ENCODE measurements around the gene SLC4A3.

The SLC4A3 gene

DNA sequence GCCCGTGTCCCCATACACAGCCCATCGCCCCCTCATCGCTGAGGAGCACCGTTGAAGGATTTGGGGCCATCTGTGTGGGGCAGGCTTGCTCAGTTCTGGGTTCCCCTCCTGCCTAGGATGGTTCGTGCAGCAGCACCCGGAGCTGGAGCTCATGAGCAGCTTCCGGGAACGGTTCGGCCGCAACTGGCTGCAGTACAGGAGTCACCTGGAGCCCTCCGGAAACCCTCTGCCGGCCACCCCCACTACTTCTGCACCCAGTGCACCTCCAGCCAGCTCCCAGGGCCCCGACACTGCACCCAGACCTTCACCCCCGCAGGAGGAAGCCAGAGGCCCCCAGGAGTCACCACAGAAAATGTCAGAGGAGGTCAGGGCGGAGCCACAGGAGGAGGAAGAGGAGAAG is 19.5 kb upstream of the SLC4A3 start:
- peaks cover 11% of the 10 kb centered on the region for H3K4me1 Mint-ChIP-seq
- no peak overlapping the region for H3K4me3 Mint-ChIP-seq
- no peak for ATAC-seq
- no peak for DNase-seq (ENCODE audit: low spot score in 2 of 2)
- H3K9me3 Mint-ChIP-seq = no peaks in the 10 kb centered on the region
- peaks cover 60% of the 10 kb centered on the region for H3K36me3 Mint-ChIP-seq
- no peak overlapping the region for H3K27ac Mint-ChIP-seq

DNA sequence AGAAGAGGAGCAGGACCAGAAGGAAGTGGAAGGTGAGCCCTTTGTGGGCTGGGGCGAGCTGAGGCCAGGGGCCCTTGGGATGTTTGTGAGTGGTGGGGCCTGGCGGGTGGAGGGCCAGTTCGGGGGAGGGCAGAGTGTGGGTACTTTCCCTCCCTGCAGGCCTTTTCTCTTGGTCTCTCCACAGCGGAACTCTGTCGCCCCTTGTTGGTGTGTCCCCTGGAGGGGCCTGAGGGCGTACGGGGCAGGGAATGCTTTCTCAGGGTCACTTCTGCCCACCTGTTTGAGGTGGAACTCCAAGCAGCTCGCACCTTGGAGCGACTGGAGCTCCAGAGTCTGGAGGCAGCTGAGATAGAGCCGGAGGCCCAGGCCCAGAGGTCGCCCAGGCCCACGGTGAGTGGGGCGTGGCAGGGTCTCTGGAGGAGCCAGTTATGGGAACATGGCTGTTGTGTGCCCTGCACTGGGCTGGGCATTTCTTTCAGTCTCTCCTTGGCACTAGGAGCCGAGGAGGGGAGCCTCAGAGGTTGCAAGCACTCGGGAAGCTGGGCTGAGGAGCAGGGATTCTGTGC is 18.9 kb upstream of the SLC4A3 start:
- no peak overlapping the region for H3K4me3 Mint-ChIP-seq
- no peak for DNase-seq (ENCODE audit: low spot score in 2 of 2)
- H3K36me3 Mint-ChIP-seq = peaks cover 55% of the 10 kb centered on the region
- ATAC-seq = no peak
- H3K9me3 Mint-ChIP-seq = no peaks in the 10 kb centered on the region
- peaks cover 11% of the 10 kb centered on the region for H3K4me1 Mint-ChIP-seq
- H3K27ac Mint-ChIP-seq = no peak overlapping the region

DNA sequence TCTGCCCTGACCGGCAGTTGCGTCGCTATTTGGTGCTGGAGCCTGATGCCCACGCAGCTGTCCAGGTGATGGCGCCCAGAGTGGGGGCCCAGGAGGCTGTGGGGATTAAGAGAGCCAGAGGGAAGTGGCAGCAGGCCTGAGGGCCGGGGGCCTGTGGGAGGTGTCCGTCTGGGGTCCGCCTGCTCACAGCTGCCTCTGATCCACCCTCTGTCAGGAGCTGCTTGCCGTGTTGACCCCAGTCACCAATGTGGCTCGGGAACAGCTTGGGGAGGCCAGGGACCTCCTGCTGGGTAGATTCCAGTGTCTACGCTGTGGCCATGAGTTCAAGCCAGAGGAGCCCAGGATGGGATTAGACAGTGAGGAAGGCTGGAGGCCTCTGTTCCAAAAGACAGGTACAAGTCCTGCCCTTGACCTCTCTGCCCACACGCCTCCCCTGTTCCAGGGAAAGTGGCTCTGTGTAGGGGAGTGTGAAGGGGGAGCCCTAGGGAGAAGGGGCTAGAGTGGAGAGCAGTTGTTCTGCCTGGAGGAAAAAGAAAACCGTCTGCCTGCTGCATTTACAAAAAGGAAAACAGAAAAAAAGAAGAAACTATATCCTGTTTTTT is 18.2 kb upstream of the SLC4A3 start:
- H3K4me3 Mint-ChIP-seq = no peak overlapping the region
- H3K4me1 Mint-ChIP-seq = peaks cover 11% of the 10 kb centered on the region
- no peaks in the 10 kb centered on the region for H3K9me3 Mint-ChIP-seq
- peaks cover 47% of the 10 kb centered on the region for H3K36me3 Mint-ChIP-seq
- ATAC-seq = no peak
- DNase-seq (ENCODE audit: low spot score in 2 of 2) = no peak
- H3K27ac Mint-ChIP-seq = no peak overlapping the region

DNA sequence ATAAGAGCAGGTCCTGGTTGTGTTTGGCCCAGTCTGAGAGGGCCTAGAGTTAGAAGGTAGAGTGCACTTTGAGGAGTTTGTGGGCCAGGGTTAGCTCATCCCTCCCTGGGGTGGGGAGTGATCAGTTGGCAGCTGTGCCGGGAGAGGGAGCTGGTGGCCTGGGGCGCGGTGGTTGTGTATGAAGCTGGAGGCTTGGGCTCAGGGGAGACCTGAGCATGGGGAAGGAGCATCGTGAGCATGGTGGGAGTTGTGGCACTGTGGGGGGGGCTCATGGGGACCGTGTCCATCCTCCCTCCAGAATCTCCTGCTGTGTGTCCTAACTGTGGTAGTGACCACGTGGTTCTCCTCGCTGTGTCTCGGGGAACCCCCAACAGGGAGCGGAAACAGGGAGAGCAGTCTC is 16.1 kb upstream of the SLC4A3 start:
- Mint-ChIP-seq H3K4me3 (no peak overlapping the region), H3K4me1 (peaks cover 11% of the 10 kb centered on the region), H3K9me3 (no peaks in the 10 kb centered on the region), H3K36me3 (peaks cover 34% of the 10 kb centered on the region), H3K27ac (no peak overlapping the region)
- DNase-seq (ENCODE audit: low spot score in 2 of 2) (no peak), ATAC-seq (no peak)

DNA sequence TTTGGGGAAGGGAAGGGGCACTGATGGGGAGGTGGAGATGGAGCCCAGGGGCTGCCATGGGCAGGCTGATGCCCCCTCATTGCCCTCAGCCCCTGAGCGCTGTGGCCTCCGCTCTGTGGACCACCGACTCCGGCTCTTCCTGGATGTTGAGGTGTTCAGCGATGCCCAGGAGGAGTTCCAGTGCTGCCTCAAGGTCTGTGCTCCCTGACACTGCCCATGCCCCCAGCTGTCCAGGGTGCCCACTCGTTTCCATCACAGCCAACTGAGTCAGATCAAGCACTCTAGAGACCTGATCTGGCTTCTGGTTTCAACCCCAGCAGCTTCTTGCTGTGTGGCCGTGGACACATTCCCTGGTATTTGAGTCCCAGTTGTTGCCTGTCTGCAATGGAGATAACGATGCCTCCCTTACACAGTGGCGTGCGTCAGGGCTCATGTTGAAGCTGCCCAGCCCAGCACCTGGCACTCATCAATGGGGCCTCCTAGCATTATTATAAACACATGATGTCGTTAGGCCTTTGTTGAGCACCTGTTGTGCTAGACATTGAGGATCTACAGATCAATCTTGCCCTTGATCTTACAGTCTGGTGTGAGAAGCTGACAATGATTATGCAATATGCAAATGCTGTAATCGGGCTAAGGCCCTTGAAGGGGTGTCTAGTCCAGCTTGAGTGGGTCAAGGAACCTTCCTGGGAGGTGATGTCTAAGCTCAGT is 15.4 kb upstream of the SLC4A3 start:
- H3K4me3 Mint-ChIP-seq = no peak overlapping the region
- H3K27ac Mint-ChIP-seq = peak overlapping the region; percentile 87
- ATAC-seq = no peak
- peaks cover 11% of the 10 kb centered on the region for H3K4me1 Mint-ChIP-seq
- no peaks in the 10 kb centered on the region for H3K9me3 Mint-ChIP-seq
- no peak for DNase-seq (ENCODE audit: low spot score in 2 of 2)
- peaks cover 27% of the 10 kb centered on the region for H3K36me3 Mint-ChIP-seq

DNA sequence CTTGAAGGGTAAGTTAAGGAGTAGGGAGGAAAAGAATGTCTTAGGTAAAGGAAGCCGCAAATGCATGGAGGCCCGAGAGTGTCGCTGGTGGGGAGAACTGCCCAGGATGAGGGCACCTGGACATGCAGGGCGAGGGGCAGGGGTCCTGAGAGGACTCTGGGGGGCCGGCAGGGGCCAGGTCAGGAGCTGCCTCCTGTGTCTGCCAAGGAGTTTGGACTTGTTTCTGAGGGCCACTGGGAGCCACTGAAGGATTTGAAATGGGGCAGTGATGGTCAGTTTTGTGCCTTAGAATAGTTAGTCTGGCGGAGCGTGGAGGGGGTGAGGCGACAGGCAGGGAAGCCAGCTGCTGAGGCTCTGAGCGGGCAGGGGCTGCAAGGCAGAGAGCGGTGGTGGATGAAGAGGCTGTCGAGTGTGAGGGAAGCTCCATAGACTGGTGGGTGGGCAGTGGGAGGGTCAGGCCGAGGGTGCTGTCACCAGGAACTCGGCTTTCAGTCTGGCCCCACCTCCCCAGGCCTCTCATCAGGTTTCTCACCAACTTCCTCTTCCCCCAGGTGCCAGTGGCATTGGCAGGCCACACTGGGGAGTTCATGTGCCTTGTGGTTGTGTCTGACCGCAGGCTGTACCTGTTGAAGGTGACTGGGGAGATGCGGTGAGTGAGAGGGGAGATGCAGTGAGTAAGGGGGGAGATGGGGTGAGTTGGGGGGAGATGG is 14.7 kb upstream of the SLC4A3 start:
- Mint-ChIP-seq H3K9me3 (no peaks in the 10 kb centered on the region), H3K4me3 (no peak overlapping the region), H3K4me1 (peaks cover 11% of the 10 kb centered on the region), H3K36me3 (peaks cover 22% of the 10 kb centered on the region), H3K27ac (peak overlapping the region; percentile 87)
- ATAC-seq = no peak
- no peak for DNase-seq (ENCODE audit: low spot score in 2 of 2)

DNA sequence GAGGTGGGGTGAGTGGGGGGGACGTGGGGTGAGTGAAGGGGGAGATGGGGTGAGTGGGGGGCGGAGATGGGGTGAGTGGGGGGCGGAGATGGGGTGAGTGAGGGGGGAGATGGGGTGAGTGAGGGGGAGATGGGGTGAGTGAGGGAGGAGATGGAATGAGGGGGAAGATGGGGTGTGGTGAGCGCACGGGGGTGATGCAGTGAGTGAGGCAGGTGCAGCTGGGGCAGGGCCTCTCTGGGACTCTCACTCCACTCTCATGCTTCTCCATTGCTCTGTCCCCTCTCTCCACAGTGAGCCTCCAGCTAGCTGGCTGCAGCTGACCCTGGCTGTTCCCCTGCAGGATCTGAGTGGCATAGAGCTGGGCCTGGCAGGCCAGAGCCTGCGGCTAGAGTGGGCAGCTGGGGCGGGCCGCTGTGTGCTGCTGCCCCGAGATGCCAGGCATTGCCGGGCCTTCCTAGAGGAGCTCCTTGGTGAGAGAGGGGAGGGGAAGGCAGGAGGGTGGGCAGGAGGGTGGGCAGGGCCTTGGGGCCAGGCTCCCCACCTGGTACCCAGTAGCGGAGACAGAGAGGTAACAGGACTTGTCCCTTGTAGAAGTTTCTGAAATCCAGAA is 13.9 kb upstream of the SLC4A3 start:
- Mint-ChIP-seq H3K27ac (no peak overlapping the region), H3K4me1 (peaks cover 11% of the 10 kb centered on the region), H3K36me3 (peaks cover 22% of the 10 kb centered on the region), H3K4me3 (no peak overlapping the region), H3K9me3 (no peaks in the 10 kb centered on the region)
- DNase-seq (ENCODE audit: low spot score in 2 of 2) (no peak), ATAC-seq (no peak)

DNA sequence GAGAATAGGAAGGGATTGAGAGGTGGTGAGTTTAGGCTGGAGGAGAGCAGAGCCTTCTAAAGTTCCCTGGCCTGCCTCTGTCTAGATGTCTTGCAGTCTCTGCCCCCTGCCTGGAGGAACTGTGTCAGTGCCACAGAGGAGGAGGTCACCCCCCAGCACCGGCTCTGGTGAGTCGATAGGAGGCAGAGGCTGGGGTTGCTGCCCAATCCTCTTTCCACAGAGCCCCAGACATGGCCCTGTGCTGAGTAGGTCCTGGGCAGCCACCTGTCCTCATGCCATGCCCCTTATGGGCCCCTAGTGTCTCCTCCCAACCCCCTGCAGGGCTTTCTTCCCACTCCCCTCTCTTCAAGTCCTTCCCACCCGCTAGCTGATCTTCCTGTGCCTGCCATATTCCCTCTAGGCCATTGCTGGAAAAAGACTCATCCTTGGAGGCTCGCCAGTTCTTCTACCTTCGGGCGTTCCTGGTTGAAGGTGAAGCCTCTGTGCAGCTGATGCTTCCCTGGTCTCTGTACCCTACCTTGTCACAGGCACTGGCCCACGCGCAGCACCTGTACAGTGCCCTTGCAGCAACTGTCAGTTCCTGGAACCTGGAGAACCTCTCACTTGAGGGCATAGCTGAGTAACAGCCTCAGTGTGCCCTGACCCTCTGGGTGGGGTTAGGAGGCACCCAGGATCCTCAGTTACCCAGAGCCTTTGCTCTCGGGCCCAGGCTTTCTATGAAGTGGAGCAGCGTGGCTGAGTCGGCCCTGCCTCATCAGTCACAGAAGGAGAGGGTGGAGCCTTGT is 13.2 kb upstream of the SLC4A3 start:
- Mint-ChIP-seq H3K4me1 (peaks cover 11% of the 10 kb centered on the region), H3K36me3 (peaks cover 18% of the 10 kb centered on the region), H3K9me3 (no peaks in the 10 kb centered on the region), H3K27ac (no peak overlapping the region), H3K4me3 (no peak overlapping the region)
- DNase-seq (ENCODE audit: low spot score in 2 of 2) (no peak), ATAC-seq (no peak)

DNA sequence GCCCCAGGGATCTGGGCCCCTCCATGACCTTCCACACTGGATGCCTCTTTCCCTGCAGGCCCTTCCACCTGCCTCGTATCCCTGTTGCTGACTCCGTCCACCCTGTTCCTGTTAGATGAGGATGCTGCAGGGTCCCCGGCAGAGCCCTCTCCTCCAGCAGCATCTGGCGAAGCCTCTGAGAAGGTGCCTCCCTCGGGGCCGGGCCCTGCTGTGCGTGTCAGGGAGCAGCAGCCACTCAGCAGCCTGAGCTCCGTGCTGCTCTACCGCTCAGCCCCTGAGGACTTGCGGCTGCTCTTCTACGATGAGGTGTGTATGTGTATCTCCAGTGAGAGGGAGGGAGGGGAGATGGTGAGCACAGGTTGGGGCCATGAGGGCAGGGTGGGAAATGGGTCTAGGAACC is 12.4 kb upstream of the SLC4A3 start:
- Mint-ChIP-seq H3K4me3 (no peak overlapping the region), H3K9me3 (no peaks in the 10 kb centered on the region), H3K36me3 (peaks cover 10% of the 10 kb centered on the region), H3K27ac (no peak overlapping the region), H3K4me1 (peaks cover 11% of the 10 kb centered on the region)
- DNase-seq (ENCODE audit: low spot score in 2 of 2) (no peak), ATAC-seq (no peak)

DNA sequence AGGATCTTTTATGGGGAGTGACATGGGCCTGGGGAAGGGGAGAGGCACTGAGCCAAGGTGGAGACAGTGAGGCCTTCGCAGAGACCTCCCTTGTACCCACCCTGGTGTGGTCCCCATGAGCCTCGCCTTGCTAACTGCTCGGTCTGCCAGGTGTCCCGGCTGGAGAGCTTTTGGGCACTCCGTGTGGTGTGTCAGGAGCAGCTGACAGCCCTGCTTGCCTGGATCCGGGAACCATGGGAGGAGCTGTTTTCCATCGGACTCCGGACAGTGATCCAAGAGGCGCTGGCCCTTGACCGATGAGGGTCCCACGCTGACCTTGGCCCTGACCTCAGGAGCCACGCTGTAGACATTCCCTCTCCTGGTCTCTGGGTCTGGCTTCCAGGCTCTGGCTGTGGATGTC is 11.5 kb upstream of the SLC4A3 start:
- no peak for ATAC-seq
- no peak overlapping the region for H3K4me3 Mint-ChIP-seq
- peaks cover 2% of the 10 kb centered on the region for H3K36me3 Mint-ChIP-seq

DNA sequence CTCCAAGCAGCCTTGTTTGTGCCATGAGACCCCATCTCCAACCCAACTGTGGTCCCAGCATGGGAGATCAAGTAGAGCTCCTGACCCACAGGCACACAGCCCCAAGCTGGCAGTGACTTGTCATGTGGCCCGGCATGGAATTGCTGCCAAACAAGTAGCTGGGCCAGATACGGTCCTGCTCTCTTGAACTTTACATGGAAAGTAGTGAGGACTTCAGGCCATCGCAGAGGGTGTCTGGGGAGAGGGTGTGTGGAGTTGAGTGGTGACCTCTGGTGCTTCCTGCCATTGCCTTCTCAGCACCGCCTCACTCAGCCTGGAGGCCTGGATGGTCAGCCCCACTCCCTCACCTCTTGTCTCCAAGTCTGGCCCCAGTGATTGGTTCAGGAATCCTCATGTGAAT is 10.9 kb upstream of the SLC4A3 start:
- Mint-ChIP-seq H3K4me3 (no peak overlapping the region), H3K36me3 (no peaks in the 10 kb centered on the region), H3K9me3 (no peaks in the 10 kb centered on the region), H3K4me1 (peaks cover 11% of the 10 kb centered on the region), H3K27ac (peak overlapping the region; percentile 30)
- DNase-seq (ENCODE audit: low spot score in 2 of 2) (no peak), ATAC-seq (no peak)

More for the DNA sequence above, 11.5 kb upstream of the SLC4A3 start:
- Mint-ChIP-seq H3K4me1 (peaks cover 11% of the 10 kb centered on the region), H3K9me3 (no peaks in the 10 kb centered on the region), H3K27ac (no peak overlapping the region)
- DNase-seq (ENCODE audit: low spot score in 2 of 2) = no peak

DNA sequence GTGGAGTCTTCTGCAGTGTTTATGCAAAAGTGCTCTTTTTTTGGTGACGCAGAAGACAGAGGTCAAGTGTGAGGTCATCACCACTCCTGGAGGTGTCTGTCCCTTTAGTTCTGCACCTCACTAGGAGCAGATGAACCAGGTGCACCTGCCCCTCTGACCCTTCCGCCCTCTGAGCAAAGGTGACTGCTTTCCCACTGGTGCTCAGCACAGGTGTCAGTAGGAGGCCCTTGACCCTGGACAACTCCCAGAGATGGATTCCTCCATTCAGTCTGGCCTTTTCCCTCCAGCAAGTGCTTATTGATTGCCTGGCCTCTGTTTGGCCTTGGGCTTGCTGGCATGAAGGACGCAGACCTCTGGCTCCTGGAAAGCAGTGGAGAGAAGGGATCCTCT is 8.7 kb upstream of the SLC4A3 start:
- H3K27ac Mint-ChIP-seq = no peak overlapping the region
- H3K4me3 Mint-ChIP-seq = no peak overlapping the region
- ATAC-seq = no peak
- no peaks in the 10 kb centered on the region for H3K9me3 Mint-ChIP-seq
- H3K36me3 Mint-ChIP-seq = no peaks in the 10 kb centered on the region
- DNase-seq (ENCODE audit: low spot score in 2 of 2) = no peak
- H3K4me1 Mint-ChIP-seq = no peaks in the 10 kb centered on the region

DNA sequence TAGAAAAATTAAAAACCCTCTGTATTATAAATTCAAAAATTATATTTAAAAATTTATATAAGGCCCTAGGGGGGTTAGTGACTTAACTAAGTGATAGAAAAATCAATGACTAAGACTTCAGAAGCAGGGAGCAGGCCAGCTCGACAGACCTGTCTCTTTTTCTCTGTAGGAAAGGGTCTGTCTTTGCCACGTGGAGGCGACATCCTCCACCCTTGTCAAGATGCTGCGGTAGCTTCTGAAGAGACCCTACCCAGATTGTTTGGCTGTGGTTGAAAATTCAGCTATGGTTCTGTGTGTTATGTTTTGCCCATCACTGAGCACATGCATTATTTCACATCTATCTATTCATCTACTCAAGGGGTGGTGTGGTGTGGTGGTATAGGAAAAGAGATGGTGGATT is 8.2 kb upstream of the SLC4A3 start:
- DNase-seq (ENCODE audit: low spot score in 2 of 2) (no peak), ATAC-seq (no peak)
- Mint-ChIP-seq H3K4me1 (no peaks in the 10 kb centered on the region), H3K4me3 (no peak overlapping the region), H3K27ac (no peak overlapping the region), H3K36me3 (no peaks in the 10 kb centered on the region), H3K9me3 (no peaks in the 10 kb centered on the region)

DNA sequence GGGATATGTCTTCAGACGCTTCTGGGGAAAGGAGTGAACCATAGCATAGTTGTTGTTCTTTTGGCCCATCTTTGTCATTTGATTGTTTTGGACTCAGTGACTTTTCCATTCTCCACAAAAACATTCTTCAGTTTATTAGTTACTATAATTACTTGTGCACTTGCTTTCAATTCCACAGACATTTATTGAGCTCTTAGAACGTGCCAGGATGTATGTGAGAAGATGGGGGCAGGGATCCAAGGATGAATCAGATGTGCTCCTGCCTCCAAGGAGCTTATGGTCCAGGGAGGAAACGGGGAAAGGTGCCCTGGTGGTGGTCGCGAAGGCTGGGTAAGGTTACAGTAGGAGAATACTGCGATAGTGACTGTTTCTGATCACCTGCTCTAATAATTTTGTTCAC is 6.9 kb upstream of the SLC4A3 start:
- DNase-seq (ENCODE audit: low spot score in 2 of 2) (no peak), ATAC-seq (no peak)
- no peaks in the 10 kb centered on the region for H3K4me1 Mint-ChIP-seq
- no peaks in the 10 kb centered on the region for H3K9me3 Mint-ChIP-seq
- no peak overlapping the region for H3K27ac Mint-ChIP-seq
- H3K4me3 Mint-ChIP-seq = no peak overlapping the region
- H3K36me3 Mint-ChIP-seq = no peaks in the 10 kb centered on the region

DNA sequence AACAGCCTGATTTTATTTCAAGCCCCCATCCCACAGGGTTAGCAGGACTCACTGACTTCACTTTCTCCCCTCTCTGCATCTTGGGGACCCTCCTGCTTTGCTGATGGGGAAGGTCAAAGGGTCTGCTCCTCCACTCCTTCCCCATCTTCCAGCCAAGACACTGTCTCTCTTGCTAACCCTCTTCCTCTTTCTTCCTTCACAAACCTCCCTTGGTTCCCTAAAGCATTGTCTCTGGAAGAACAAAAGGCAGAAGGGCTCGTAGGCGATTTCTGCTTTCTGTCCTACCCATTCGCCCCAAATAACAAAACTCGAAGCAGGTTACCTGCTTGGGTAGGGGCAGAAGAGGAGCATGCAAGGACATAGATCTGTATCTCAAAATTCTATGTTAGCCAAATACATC is 5.5 kb upstream of the SLC4A3 start:
- Mint-ChIP-seq H3K4me1 (peaks cover 4% of the 10 kb centered on the region), H3K27ac (no peak overlapping the region), H3K36me3 (no peaks in the 10 kb centered on the region), H3K4me3 (no peak overlapping the region), H3K9me3 (no peaks in the 10 kb centered on the region)
- ATAC-seq (no peak), DNase-seq (ENCODE audit: low spot score in 2 of 2) (no peak)

Data from stimulated activated effector memory CD8-positive, alpha-beta T cell treated with anti-CD3 and anti-CD28 coated beads, Interleukin-12 subunit alpha, Interleukin-12 subunit beta, amount 100 ng/mL, for 72 hours (primary cell).